ENCODE data around the gene SEMA3D. TPM values are rescaled to one million over a fixed set of nuclear protein-coding genes. Genes with fewer than 3 reads are reported as not detected.

SEMA3D gene
- polyA plus RNA-seq (2013, experiment 1 of 4), result 2.2 TPM
- polyA plus RNA-seq (2013, experiment 2 of 4), result 1.5 TPM
- 2.4 TPM for polyA plus RNA-seq (2013, experiment 3 of 4)
- polyA plus RNA-seq (2013, experiment 4 of 4), result 3.0 TPM

DNA sequence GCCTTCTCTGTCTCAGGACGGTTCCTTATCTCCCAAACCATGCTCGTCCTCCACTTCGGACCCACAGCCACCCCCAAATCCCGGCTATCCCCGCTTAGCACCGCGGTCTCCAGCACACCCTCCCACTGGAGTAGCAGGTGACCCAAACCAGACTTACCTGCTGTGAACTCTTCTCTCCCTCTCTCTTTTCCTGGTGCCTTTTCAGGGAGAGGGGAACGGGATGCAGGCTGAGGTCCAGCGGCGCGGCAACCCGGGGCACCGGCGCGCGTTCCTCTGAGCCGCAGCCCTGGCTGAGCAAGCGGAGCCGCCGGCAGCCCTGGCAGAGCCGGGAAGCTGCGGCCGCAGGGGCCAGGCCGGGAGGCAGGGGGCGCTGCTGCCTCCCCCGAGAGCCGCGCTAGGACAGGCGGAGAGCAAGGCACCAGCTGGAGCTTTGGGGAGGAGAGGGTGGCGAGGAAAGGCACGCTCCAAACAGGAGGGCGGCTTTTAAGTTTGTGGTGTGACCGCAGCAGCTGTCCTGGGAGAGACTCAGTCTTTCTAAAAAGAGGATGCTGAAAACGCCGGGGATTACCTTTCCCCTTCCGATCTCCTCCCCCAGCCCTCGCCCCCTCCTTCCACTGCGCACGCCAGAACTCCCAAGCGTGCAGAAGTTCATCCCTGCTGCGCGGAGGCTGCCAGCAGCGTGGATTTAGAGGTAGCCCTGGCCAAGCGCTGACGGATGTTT lies at the start of gene SEMA3D:
SEMA3D (minus strand) TSS at position 536 of the 721 bp plus-strand sequence. CDS start 65,165 bp downstream, outside the sequence.
- H3K36me3 ChIP-seq (ENCODE audit: control insufficient read depth, insufficient read depth, low read length), result no peaks in the 10 kb centered on the region
- WGBS, 2 experiments, result 1% methylated on average over 45 of the region's 45 CpGs
- H3K4me1 ChIP-seq (ENCODE audit: control insufficient read depth, insufficient read depth, low read length), result no peaks in the 10 kb centered on the region
- peak within 1 kb of the TSS; percentile 67 for H3K4me3 ChIP-seq (ENCODE audit: insufficient read depth, low read depth, low read length)
- H3K27me3 ChIP-seq (ENCODE audit: control insufficient read depth, insufficient read depth, low read length, poor library complexity, severe bottlenecking), result peaks cover 56% of the 10 kb centered on the region
- no peaks in the 10 kb centered on the region for H3K9me3 ChIP-seq (ENCODE audit: control insufficient read depth, low read length)
- H3K27ac ChIP-seq (ENCODE audit: insufficient read depth, low read depth, low read length, poor library complexity, severe bottlenecking), result no peak within 1 kb of the TSS

DNA sequence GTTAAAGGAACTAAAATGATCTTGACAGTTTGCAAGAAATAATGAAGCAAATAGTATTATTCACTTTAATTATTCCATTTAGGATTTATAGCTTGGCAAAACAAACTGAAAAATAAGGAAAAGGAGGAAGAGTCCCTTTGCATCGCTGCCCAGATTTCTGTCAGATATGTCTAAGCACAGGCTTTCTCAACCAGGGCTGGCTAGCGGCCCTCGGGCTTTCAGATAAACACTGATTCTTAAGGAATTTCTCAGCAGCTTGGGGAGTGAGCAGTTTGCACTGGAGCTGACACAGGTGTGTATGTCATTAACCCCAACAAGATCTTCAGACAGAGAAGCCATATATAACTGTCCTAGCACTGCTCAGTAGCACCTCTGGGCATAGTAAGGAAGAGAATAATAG lies 47.9 kb upstream of the SEMA3D start:
- Histone ChIP-seq H3K27me3 (ENCODE audit: control insufficient read depth, insufficient read depth, low read length, poor library complexity, severe bottlenecking) (peaks cover 35% of the 10 kb centered on the region), H3K4me3 (ENCODE audit: insufficient read depth, low read depth, low read length) (no peak overlapping the region), H3K9me3 (ENCODE audit: control insufficient read depth, low read length) (no peaks in the 10 kb centered on the region), H3K4me1 (ENCODE audit: control insufficient read depth, insufficient read depth, low read length) (no peaks in the 10 kb centered on the region), H3K27ac (ENCODE audit: insufficient read depth, low read depth, low read length, poor library complexity, severe bottlenecking) (no peak overlapping the region), H3K36me3 (ENCODE audit: control insufficient read depth, insufficient read depth, low read length) (no peaks in the 10 kb centered on the region)
- WGBS, 2 experiments, result 96 to 97% methylated on average over 3 of the region's 3 CpGs

DNA sequence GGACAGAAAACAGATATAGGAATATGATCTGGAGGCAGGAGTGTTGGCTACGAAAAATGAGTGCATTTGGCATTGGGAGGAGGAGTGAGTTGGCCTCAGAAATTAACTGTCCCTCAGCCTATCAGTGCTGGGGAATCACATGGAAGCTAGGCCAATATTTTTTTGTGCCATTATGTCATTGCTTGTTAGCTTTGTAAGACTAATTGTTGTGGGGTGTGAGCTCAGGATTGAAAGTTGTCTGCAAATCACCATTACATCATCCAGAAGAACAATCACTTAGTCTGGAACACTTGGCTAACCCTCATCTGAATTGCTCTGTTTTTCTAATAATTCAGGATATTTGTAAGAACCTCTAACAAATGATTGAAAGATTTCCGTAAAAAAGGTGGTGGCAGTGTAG lies 45.2 kb upstream of the SEMA3D start:
- Histone ChIP-seq H3K4me3 (ENCODE audit: insufficient read depth, low read depth, low read length) (no peak overlapping the region), H3K27ac (ENCODE audit: insufficient read depth, low read depth, low read length, poor library complexity, severe bottlenecking) (no peak overlapping the region), H3K27me3 (ENCODE audit: control insufficient read depth, insufficient read depth, low read length, poor library complexity, severe bottlenecking) (peaks cover 15% of the 10 kb centered on the region), H3K9me3 (ENCODE audit: control insufficient read depth, low read length) (no peaks in the 10 kb centered on the region), H3K4me1 (ENCODE audit: control insufficient read depth, insufficient read depth, low read length) (no peaks in the 10 kb centered on the region), H3K36me3 (ENCODE audit: control insufficient read depth, insufficient read depth, low read length) (no peaks in the 10 kb centered on the region)
- 94 to 95% methylated on average over 2 of the region's 2 CpGs for WGBS, 2 experiments

DNA sequence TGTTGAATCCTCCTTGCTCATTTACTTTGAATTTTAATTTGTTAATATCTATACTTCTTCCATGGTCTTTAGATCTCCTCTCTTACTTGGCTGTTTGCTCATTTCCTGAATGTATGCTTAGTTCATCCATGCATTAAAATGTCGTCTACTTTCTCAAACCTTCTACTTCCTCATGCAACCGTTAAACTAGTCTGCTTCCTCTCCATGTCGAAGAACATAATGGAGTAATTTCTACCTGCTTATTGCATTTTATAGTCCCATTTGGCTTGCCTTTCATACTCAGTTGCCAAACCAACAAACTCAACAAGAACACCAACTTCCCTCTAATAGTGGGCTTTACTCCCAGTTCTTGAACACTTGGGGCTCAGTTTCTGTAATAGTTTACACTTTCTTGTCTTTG lies 43.8 kb upstream of the SEMA3D start:
- Histone ChIP-seq H3K4me1 (ENCODE audit: control insufficient read depth, insufficient read depth, low read length) (no peaks in the 10 kb centered on the region), H3K4me3 (ENCODE audit: insufficient read depth, low read depth, low read length) (no peak overlapping the region), H3K36me3 (ENCODE audit: control insufficient read depth, insufficient read depth, low read length) (no peaks in the 10 kb centered on the region), H3K9me3 (ENCODE audit: control insufficient read depth, low read length) (no peaks in the 10 kb centered on the region), H3K27ac (ENCODE audit: insufficient read depth, low read depth, low read length, poor library complexity, severe bottlenecking) (no peak overlapping the region), H3K27me3 (ENCODE audit: control insufficient read depth, insufficient read depth, low read length, poor library complexity, severe bottlenecking) (peaks cover 9% of the 10 kb centered on the region)
- WGBS, 2 experiments, result 94 to 97% methylated on average over 3 of the region's 3 CpGs

DNA sequence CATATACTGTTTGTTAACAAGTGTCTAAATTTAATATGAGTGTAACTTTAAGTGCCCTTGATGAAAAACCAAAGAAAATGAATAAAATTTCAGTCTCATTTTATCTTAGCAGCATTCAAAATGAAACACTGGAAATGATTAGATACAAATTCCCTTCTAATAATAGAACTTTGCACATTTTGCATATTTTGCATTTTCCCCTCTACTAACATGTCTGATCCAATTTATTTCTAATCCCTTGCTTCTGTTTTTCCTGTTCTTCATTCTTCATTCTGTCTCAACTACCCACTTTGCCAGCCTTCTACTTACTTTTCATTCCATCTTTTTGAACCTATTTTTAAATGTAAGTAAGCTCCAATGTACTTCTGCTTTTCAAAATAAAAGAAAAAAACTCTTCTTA lies 42.7 kb upstream of the SEMA3D start:
- no peaks in the 10 kb centered on the region for H3K36me3 ChIP-seq (ENCODE audit: control insufficient read depth, insufficient read depth, low read length)
- H3K9me3 ChIP-seq (ENCODE audit: control insufficient read depth, low read length), result no peaks in the 10 kb centered on the region
- no peaks in the 10 kb centered on the region for H3K4me1 ChIP-seq (ENCODE audit: control insufficient read depth, insufficient read depth, low read length)
- no peak overlapping the region for H3K4me3 ChIP-seq (ENCODE audit: insufficient read depth, low read depth, low read length)
- H3K27me3 ChIP-seq (ENCODE audit: control insufficient read depth, insufficient read depth, low read length, poor library complexity, severe bottlenecking), result peaks cover 5% of the 10 kb centered on the region
- H3K27ac ChIP-seq (ENCODE audit: insufficient read depth, low read depth, low read length, poor library complexity, severe bottlenecking), result no peak overlapping the region

DNA sequence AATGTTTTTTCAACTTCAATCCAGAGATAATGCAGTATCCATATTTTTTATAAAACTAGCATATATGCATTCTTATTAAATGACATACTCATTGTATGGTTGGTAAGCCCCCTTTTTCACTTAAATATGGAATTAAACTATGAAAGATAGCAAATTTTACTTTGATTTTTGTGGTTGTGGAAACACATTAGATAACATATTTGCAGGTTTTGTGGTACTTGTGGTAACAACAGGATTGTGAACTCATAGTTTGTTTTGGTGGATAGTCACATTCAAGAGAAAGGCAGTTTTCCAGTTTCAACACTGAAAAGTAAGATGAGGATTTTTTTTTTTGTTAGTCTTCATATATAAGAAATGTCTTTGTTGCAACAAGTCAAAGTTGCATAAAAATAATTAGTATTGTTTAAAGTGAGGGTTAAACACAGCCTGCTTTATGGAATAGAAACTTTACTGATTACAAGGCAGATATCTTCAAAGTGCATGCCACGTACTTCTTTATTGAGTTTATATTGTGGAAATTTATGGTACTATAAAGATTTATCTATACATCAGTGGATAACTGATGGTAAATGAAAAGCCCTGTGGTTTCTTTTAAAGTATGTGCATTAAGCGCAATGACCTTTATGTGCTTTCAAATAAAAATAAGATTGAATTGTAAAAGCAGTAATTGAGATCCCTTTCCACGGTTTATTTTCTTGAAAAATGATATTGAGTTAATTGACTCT lies 39.7 kb upstream of the SEMA3D start:
- H3K27ac ChIP-seq (ENCODE audit: insufficient read depth, low read depth, low read length, poor library complexity, severe bottlenecking), result no peak overlapping the region
- H3K27me3 ChIP-seq (ENCODE audit: control insufficient read depth, insufficient read depth, low read length, poor library complexity, severe bottlenecking), result no peaks in the 10 kb centered on the region
- H3K9me3 ChIP-seq (ENCODE audit: control insufficient read depth, low read length), result no peaks in the 10 kb centered on the region
- WGBS, 2 experiments, result 90 to 99% methylated on average over 3 of the region's 3 CpGs
- no peak overlapping the region for H3K4me3 ChIP-seq (ENCODE audit: insufficient read depth, low read depth, low read length)
- no peaks in the 10 kb centered on the region for H3K4me1 ChIP-seq (ENCODE audit: control insufficient read depth, insufficient read depth, low read length)
- H3K36me3 ChIP-seq (ENCODE audit: control insufficient read depth, insufficient read depth, low read length), result no peaks in the 10 kb centered on the region

DNA sequence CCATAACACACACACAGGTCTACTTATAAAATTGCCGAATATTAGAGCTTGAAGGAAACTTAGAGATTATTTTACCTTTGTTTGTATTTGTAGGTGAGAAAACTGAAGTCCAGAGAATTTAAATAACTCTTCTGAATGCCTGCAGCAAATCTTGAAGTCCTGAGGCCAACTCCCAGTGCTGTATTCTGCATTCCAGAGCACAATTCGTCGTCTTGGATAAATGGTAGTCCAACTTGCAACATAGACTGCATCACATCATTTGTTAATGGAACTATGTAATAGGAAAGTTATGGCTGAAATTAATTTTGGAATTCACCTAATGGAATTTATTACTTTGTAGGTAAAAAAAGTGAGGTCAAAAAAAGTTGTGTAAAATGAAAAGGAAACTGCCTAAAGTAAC lies 37.3 kb upstream of the SEMA3D start:
- no peak overlapping the region for H3K27ac ChIP-seq (ENCODE audit: insufficient read depth, low read depth, low read length, poor library complexity, severe bottlenecking)
- WGBS, 2 experiments, result 87 to 91% methylated on average over 3 of the region's 3 CpGs
- H3K9me3 ChIP-seq (ENCODE audit: control insufficient read depth, low read length), result no peaks in the 10 kb centered on the region
- no peaks in the 10 kb centered on the region for H3K4me1 ChIP-seq (ENCODE audit: control insufficient read depth, insufficient read depth, low read length)
- H3K27me3 ChIP-seq (ENCODE audit: control insufficient read depth, insufficient read depth, low read length, poor library complexity, severe bottlenecking), result no peaks in the 10 kb centered on the region
- H3K4me3 ChIP-seq (ENCODE audit: insufficient read depth, low read depth, low read length), result no peak overlapping the region
- H3K36me3 ChIP-seq (ENCODE audit: control insufficient read depth, insufficient read depth, low read length), result no peaks in the 10 kb centered on the region

DNA sequence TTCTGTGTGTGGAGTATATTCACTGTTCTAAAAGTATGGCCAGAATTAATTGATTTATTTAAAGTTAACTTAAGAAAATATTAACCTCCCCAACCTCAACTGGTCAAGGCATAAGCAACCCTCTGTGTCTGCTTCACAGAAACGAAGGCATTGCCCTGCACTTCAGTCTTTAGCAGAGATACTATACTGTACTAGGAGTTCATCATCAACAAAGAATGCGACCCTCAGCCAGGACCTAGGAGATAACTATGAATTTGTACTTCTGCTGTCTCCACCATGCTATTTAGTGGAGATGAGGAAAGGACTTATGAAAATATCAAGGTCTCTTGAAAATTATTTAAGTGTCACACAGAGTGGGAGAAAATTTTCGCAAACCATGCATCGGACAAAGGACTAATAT lies 35.7 kb upstream of the SEMA3D start:
- no peaks in the 10 kb centered on the region for H3K27me3 ChIP-seq (ENCODE audit: control insufficient read depth, insufficient read depth, low read length, poor library complexity, severe bottlenecking)
- H3K4me1 ChIP-seq (ENCODE audit: control insufficient read depth, insufficient read depth, low read length), result no peaks in the 10 kb centered on the region
- H3K9me3 ChIP-seq (ENCODE audit: control insufficient read depth, low read length), result no peaks in the 10 kb centered on the region
- 93 to 94% methylated on average over 3 to 4 of the region's 4 CpGs for WGBS, 2 experiments
- H3K4me3 ChIP-seq (ENCODE audit: insufficient read depth, low read depth, low read length), result no peak overlapping the region
- H3K27ac ChIP-seq (ENCODE audit: insufficient read depth, low read depth, low read length, poor library complexity, severe bottlenecking), result no peak overlapping the region
- no peaks in the 10 kb centered on the region for H3K36me3 ChIP-seq (ENCODE audit: control insufficient read depth, insufficient read depth, low read length)

DNA sequence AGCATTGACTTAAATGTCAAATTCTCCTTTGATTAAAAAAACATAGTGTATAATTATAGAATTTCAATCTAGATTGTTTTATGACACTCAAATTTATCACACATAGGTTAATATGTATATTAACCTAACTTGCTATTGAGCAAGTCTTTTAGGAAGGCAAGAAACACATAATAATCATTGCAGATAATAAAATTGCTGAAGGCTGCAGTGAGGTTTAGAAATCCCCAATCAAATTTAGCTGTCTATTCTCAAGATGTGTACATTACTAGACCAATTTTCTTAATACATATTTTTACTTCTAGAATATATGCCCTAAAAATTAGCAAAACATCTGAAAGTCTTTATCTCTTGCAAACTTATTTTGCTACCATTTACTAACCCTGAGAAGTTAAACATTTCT lies 34.9 kb upstream of the SEMA3D start:
- H3K36me3 ChIP-seq (ENCODE audit: control insufficient read depth, insufficient read depth, low read length), result no peaks in the 10 kb centered on the region
- no peak overlapping the region for H3K4me3 ChIP-seq (ENCODE audit: insufficient read depth, low read depth, low read length)

DNA sequence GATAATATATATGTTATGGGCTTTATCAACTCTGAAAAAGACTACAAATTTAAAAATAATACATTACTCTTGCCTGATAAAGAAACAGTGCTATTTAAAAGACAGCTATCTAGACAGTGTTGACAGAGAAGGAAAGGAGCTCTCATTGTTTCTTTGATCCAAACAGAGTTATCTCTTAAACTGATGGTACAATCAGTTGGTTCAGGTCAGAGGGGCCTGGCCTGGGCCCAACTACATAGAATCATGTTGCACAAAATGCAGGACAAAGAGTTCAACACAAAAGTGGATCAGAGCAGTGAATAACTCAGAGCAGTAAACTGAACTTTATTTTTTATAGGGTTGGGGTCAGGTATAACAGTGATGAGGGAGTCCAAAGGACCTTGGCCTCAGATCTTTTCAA lies 33.8 kb upstream of the SEMA3D start:
- no peaks in the 10 kb centered on the region for H3K9me3 ChIP-seq (ENCODE audit: control insufficient read depth, low read length)
- no peaks in the 10 kb centered on the region for H3K27me3 ChIP-seq (ENCODE audit: control insufficient read depth, insufficient read depth, low read length, poor library complexity, severe bottlenecking)
- no peaks in the 10 kb centered on the region for H3K36me3 ChIP-seq (ENCODE audit: control insufficient read depth, insufficient read depth, low read length)
- no peak overlapping the region for H3K27ac ChIP-seq (ENCODE audit: insufficient read depth, low read depth, low read length, poor library complexity, severe bottlenecking)
- no peaks in the 10 kb centered on the region for H3K4me1 ChIP-seq (ENCODE audit: control insufficient read depth, insufficient read depth, low read length)
- no peak overlapping the region for H3K4me3 ChIP-seq (ENCODE audit: insufficient read depth, low read depth, low read length)

More for the DNA sequence above, 34.9 kb upstream of the SEMA3D start:
- H3K27me3 ChIP-seq (ENCODE audit: control insufficient read depth, insufficient read depth, low read length, poor library complexity, severe bottlenecking), result no peaks in the 10 kb centered on the region
- no peaks in the 10 kb centered on the region for H3K9me3 ChIP-seq (ENCODE audit: control insufficient read depth, low read length)
- no peaks in the 10 kb centered on the region for H3K4me1 ChIP-seq (ENCODE audit: control insufficient read depth, insufficient read depth, low read length)
- no peak overlapping the region for H3K27ac ChIP-seq (ENCODE audit: insufficient read depth, low read depth, low read length, poor library complexity, severe bottlenecking)

All from ectodermal cell (in vitro differentiated cells).